ENCODE data around the gene ATP1A2. TPM values are rescaled to one million over a fixed set of nuclear protein-coding genes. Genes with fewer than 3 reads are reported as not detected.

Gene ATP1A2
- total RNA-seq, 1 experiment from 2014 or later: 44.2 TPM

- no peaks in the 10 kb centered on the region for H3K9me3 ChIP-seq (replicated peaks)
- DNase-seq: no peak
- no peaks in the 10 kb centered on the region for H3K4me1 ChIP-seq
- H3K27ac ChIP-seq: no peak overlapping the region
- no peak overlapping the region for H3K4me3 ChIP-seq
- no peaks in the 10 kb centered on the region for H3K36me3 ChIP-seq
- no peaks in the 10 kb centered on the region for H3K27me3 ChIP-seq
Measured at GRCh38 chr1:160093069-160093395, 22.5 kb upstream of the ATP1A2 start.

GRCh38 chr1:160093624-160094290, 21.8 kb upstream of the ATP1A2 start:
- H3K36me3 ChIP-seq: no peaks in the 10 kb centered on the region
- H3K4me1 ChIP-seq: no peaks in the 10 kb centered on the region
- H3K27ac ChIP-seq: no peak overlapping the region
- no peaks in the 10 kb centered on the region for H3K27me3 ChIP-seq
- no peak for DNase-seq
- H3K9me3 ChIP-seq (replicated peaks): no peaks in the 10 kb centered on the region
- H3K4me3 ChIP-seq: no peak overlapping the region

- no peaks in the 10 kb centered on the region for H3K27me3 ChIP-seq
- H3K27ac ChIP-seq: no peak overlapping the region
- H3K4me1 ChIP-seq: no peaks in the 10 kb centered on the region
- no peak for DNase-seq
- no peaks in the 10 kb centered on the region for H3K36me3 ChIP-seq
- H3K4me3 ChIP-seq: no peak overlapping the region
- H3K9me3 ChIP-seq (replicated peaks): no peaks in the 10 kb centered on the region
Measured at GRCh38 chr1:160094291-160094625, 21.3 kb upstream of the ATP1A2 start.

- H3K27ac ChIP-seq: no peak overlapping the region
- no peak for DNase-seq
- no peaks in the 10 kb centered on the region for H3K27me3 ChIP-seq
- H3K9me3 ChIP-seq (replicated peaks): no peaks in the 10 kb centered on the region
- H3K4me3 ChIP-seq: no peak overlapping the region
- H3K4me1 ChIP-seq: no peaks in the 10 kb centered on the region
- no peaks in the 10 kb centered on the region for H3K36me3 ChIP-seq
Measured at GRCh38 chr1:160094806-160095205, 20.8 kb upstream of the ATP1A2 start.

GRCh38 chr1:160095382-160096105, 20.0 kb upstream of the ATP1A2 start:
- Histone ChIP-seq H3K9me3 (replicated peaks) (no peaks in the 10 kb centered on the region), H3K36me3 (no peaks in the 10 kb centered on the region), H3K27me3 (no peaks in the 10 kb centered on the region), H3K27ac (no peak overlapping the region), H3K4me3 (no peak overlapping the region), H3K4me1 (no peaks in the 10 kb centered on the region)
- no peak for DNase-seq

- Histone ChIP-seq H3K4me1 (no peaks in the 10 kb centered on the region; the same call in 1 of the 2 replicates), H3K27ac (no peak overlapping the region), H3K27me3 (no peaks in the 10 kb centered on the region), H3K36me3 (no peaks in the 10 kb centered on the region), H3K9me3 (replicated peaks) (no peaks in the 10 kb centered on the region), H3K4me3 (no peak overlapping the region)
- DNase-seq: no peak
Measured at GRCh38 chr1:160096274-160097116, 19.1 kb upstream of the ATP1A2 start.

GRCh38 chr1:160097151-160097910, 18.2 kb upstream of the ATP1A2 start:
- H3K27ac ChIP-seq: no peak overlapping the region
- H3K36me3 ChIP-seq: no peaks in the 10 kb centered on the region
- peak overlapping the region; percentile 62 for H3K4me3 ChIP-seq
- peaks cover 6% of the 10 kb centered on the region; the same call in 1 of the 2 replicates for H3K4me1 ChIP-seq
- DNase-seq: no peak
- no peaks in the 10 kb centered on the region for H3K27me3 ChIP-seq
- no peaks in the 10 kb centered on the region for H3K9me3 ChIP-seq (replicated peaks)

- Histone ChIP-seq H3K27ac (no peak within 1 kb of the TSS), H3K4me1 (peaks cover 15% of the 10 kb centered on the region)
Measured at GRCh38 chr1:160097911-160098851, 17.4 kb upstream of the ATP1A2 start, which contains the start of gene IGSF8. Gene IGSF8, minus strand, starts transcription at chr1:160098619. Its CDS starts 147 bp downstream, at chr1:160098472.

GRCh38 chr1:160098852-160099561, 16.6 kb upstream of the ATP1A2 start:
- peaks cover 20% of the 10 kb centered on the region for H3K4me1 ChIP-seq
- no peaks in the 10 kb centered on the region for H3K9me3 ChIP-seq (replicated peaks)
- no peaks in the 10 kb centered on the region for H3K36me3 ChIP-seq
- no peaks in the 10 kb centered on the region for H3K27me3 ChIP-seq
- peak; percentile 95 to 96 for DNase-seq
- H3K4me3 ChIP-seq: peak overlapping the region; percentile 54
- no peak overlapping the region for H3K27ac ChIP-seq

More at GRCh38 chr1:160097911-160098851, 17.4 kb upstream of the ATP1A2 start, which contains the start of gene IGSF8:
- peak; percentile 80 for DNase-seq
- H3K27me3 ChIP-seq: no peaks in the 10 kb centered on the region
- H3K4me3 ChIP-seq: peak within 1 kb of the TSS; percentile 62
- no peaks in the 10 kb centered on the region for H3K9me3 ChIP-seq (replicated peaks)
- H3K36me3 ChIP-seq: no peaks in the 10 kb centered on the region

GRCh38 chr1:160099716-160100375, 15.7 kb upstream of the ATP1A2 start:
- H3K9me3 ChIP-seq (replicated peaks): no peaks in the 10 kb centered on the region
- no peak for DNase-seq
- H3K27ac ChIP-seq: no peak overlapping the region
- H3K27me3 ChIP-seq: no peaks in the 10 kb centered on the region
- peaks cover 21% of the 10 kb centered on the region for H3K4me1 ChIP-seq
- H3K4me3 ChIP-seq: no peak overlapping the region
- no peaks in the 10 kb centered on the region for H3K36me3 ChIP-seq

- Histone ChIP-seq H3K36me3 (no peaks in the 10 kb centered on the region), H3K9me3 (replicated peaks) (no peaks in the 10 kb centered on the region), H3K4me3 (no peak overlapping the region), H3K4me1 (peaks cover 21% of the 10 kb centered on the region), H3K27me3 (no peaks in the 10 kb centered on the region), H3K27ac (no peak overlapping the region; the same call in 1 of the 2 replicates)
- peak; percentile 79 to 86 for DNase-seq
Measured at GRCh38 chr1:160101037-160101716, 14.4 kb upstream of the ATP1A2 start.

- H3K9me3 ChIP-seq (replicated peaks): no peaks in the 10 kb centered on the region
- no peak overlapping the region for H3K4me3 ChIP-seq
- DNase-seq: no peak
- H3K27me3 ChIP-seq: no peaks in the 10 kb centered on the region
- H3K4me1 ChIP-seq: peaks cover 21% of the 10 kb centered on the region
- H3K36me3 ChIP-seq: no peaks in the 10 kb centered on the region
- no peak overlapping the region for H3K27ac ChIP-seq
Measured at GRCh38 chr1:160101717-160102522, 13.6 kb upstream of the ATP1A2 start.

Measured in SJCRH30 (cell line).